ENCODE data around the gene AGPAT3. TPM values are rescaled to one million over a fixed set of nuclear protein-coding genes. Genes with fewer than 3 reads are reported as not detected.

AGPAT3 gene
- total RNA-seq, 4 donors from 2014 or later, result 63.5 to 225 (median 161) TPM

GRCh38 chr21:43890042-43890441 is 25.0 kb downstream of the AGPAT3 start:
- peak in 1 of 3 donors; percentile 14 for DNase-seq

GRCh38 chr21:43892334-43892733 is 27.3 kb downstream of the AGPAT3 start:
- no peaks in the 10 kb centered on the region for H3K27me3 ChIP-seq
- DNase-seq, result no peak
- no peak overlapping the region for H3K27ac ChIP-seq
- H3K9me3 ChIP-seq, result no peaks in the 10 kb centered on the region
- TF ChIP-seq CTCF (IDR thresholded peaks at IDR 0.05), result no peak
- no peak for TF ChIP-seq POLR2A (IDR thresholded peaks at IDR 0.05)
- H3K36me3 ChIP-seq, result peaks cover 0 to 7% (median 0%) of the 10 kb centered on the region in 3 donors
- no peak overlapping the region for H3K4me3 ChIP-seq
- peaks cover 0 to 16% (median 2%) of the 10 kb centered on the region in 4 donors for H3K4me1 ChIP-seq

More at GRCh38 chr21:43890042-43890441, 25.0 kb downstream of the AGPAT3 start:
- no peaks in the 10 kb centered on the region for H3K9me3 ChIP-seq
- no peak overlapping the region for H3K4me3 ChIP-seq
- no peak for TF ChIP-seq CTCF (IDR thresholded peaks at IDR 0.05)
- TF ChIP-seq POLR2A (IDR thresholded peaks at IDR 0.05), result no peak
- no peaks in the 10 kb centered on the region for H3K27me3 ChIP-seq
- H3K36me3 ChIP-seq, result peaks cover 0 to 7% (median 0%) of the 10 kb centered on the region in 3 donors
- H3K27ac ChIP-seq, result no peak overlapping the region
- peaks cover 0 to 25% (median 1%) of the 10 kb centered on the region in 4 donors for H3K4me1 ChIP-seq

- peak overlapping the region in 2 of 4 donors; percentile 19 to 27 for H3K27ac ChIP-seq
- no peak overlapping the region for H3K4me3 ChIP-seq
- H3K27me3 ChIP-seq, result no peaks in the 10 kb centered on the region
- DNase-seq, result peak in 1 of 3 donors; percentile 13
- H3K36me3 ChIP-seq, result peaks cover 0 to 7% (median 0%) of the 10 kb centered on the region in 3 donors
- peaks cover 0 to 16% (median 2%) of the 10 kb centered on the region in 4 donors for H3K4me1 ChIP-seq
- no peaks in the 10 kb centered on the region for H3K9me3 ChIP-seq
- no peak for TF ChIP-seq CTCF (IDR thresholded peaks at IDR 0.05)
- TF ChIP-seq POLR2A (IDR thresholded peaks at IDR 0.05), result no peak
Observed at GRCh38 chr21:43892984-43893535, 28.0 kb downstream of the AGPAT3 start.

GRCh38 chr21:43893536-43894205 is 28.6 kb downstream of the AGPAT3 start:
- TF ChIP-seq CTCF (IDR thresholded peaks at IDR 0.05) (no peak), POLR2A (IDR thresholded peaks at IDR 0.05) (no peak)
- no peaks in the 10 kb centered on the region for H3K27me3 ChIP-seq
- H3K27ac ChIP-seq, result peak overlapping the region in 2 of 4 donors; percentile 19 to 27
- peak overlapping the region in 1 of 4 donors; percentile 7 for H3K4me3 ChIP-seq
- no peaks in the 10 kb centered on the region for H3K9me3 ChIP-seq
- peaks cover 0 to 7% (median 0%) of the 10 kb centered on the region in 3 donors for H3K36me3 ChIP-seq
- DNase-seq, result peak in 1 of 3 donors; percentile 16
- peaks cover 0 to 16% (median 2%) of the 10 kb centered on the region in 4 donors for H3K4me1 ChIP-seq

GRCh38 chr21:43894206-43894577 is 29.2 kb downstream of the AGPAT3 start:
- H3K9me3 ChIP-seq, result no peaks in the 10 kb centered on the region
- no peak for DNase-seq
- peaks cover 0 to 16% (median 2%) of the 10 kb centered on the region in 4 donors for H3K4me1 ChIP-seq
- TF ChIP-seq POLR2A (IDR thresholded peaks at IDR 0.05) (no peak), CTCF (IDR thresholded peaks at IDR 0.05) (no peak)
- H3K27me3 ChIP-seq, result no peaks in the 10 kb centered on the region
- H3K36me3 ChIP-seq, result peaks cover 0 to 11% (median 0%) of the 10 kb centered on the region in 3 donors
- H3K4me3 ChIP-seq, result no peak overlapping the region
- no peak overlapping the region for H3K27ac ChIP-seq
